HG02840 (cell line): ENCODE results near the gene ARHGAP1.
"Not testable (repeated sequence)": the region's sequence is repeated elsewhere in the genome, so short reads cannot be mapped to it uniquely, and the experiment has no call there.

Experiments
- ATAC-seq: cut with Tn5 transposase; IDR thresholded peaks from one replicate; pipeline ENCODE4 v1.9.1; 2021; ENCODE audit warnings: mild to moderate bottlenecking, moderate library complexity, moderate number of reproducible peaks; ENCODE audit not compliant: unreplicated experiment, low FRiP score

The ARHGAP1 gene

DNA sequence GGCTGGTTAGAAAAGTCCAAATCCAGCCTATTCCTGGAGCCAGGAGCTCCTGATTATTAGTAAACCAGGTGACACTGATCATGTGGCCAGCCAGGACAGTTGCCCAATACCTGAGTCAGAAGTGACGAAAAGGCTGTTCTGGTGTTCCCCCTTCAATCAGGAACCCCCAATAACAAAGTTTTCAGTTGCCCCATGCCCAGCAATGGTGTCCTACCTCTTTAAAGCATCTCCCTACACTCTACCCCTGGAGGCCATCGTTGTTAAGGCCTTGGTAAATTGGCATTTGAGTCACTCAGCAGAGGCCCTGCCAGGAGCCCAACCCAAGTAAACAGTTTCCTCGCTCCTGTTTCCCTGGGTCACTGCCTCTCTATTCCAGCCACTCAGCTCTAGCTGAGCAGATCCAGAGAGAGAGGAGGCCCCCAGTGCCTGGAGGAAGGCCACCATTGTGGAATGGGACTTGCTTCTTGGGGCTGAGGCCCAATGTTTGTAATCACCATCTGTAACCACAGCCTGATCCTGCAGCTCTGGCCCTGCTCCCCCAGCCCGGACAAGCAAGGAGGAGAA is 25.0 kb downstream of the ARHGAP1 start:
- ATAC-seq = no peak

DNA sequence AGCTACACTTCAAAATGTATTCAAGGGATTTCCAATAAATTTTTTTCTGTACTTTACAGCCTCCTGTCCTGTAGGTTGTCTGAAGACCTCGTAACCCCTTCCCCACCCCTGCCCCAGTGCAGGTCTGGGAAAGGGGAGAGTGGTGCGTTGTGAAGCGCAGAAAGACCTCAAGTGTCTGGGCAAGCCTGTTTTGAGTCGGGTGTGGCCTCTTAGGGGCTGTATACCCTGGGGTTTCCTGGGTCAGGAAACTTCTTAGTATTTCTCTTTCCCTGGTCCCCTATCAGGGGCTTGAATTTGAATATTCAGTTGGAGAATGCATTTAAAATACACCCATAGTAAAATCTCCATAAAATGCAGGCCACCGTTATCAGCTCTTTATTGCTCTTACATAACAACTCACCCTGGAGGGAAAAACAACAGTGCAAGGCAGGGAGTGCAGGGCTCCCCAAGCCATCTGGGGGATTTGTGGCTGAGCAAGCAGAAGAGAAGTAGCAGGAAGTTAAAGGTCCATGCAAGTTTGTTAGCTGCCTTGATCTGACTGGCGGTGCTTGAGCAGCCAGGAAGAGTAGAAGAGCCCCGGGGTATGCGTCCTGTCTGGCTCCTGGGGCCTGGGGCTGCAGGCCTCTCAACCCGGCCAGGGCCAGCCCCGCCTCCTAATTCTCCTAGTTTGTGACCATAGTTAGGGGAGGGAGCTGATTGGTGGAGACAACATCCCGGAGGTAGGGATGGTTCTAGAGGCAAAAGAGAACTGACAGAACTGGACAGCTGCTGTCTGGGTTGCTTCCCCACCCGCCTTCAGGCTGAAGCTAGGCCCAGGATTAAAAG is 25.7 kb downstream of the ARHGAP1 start:
- ATAC-seq = no peak

DNA sequence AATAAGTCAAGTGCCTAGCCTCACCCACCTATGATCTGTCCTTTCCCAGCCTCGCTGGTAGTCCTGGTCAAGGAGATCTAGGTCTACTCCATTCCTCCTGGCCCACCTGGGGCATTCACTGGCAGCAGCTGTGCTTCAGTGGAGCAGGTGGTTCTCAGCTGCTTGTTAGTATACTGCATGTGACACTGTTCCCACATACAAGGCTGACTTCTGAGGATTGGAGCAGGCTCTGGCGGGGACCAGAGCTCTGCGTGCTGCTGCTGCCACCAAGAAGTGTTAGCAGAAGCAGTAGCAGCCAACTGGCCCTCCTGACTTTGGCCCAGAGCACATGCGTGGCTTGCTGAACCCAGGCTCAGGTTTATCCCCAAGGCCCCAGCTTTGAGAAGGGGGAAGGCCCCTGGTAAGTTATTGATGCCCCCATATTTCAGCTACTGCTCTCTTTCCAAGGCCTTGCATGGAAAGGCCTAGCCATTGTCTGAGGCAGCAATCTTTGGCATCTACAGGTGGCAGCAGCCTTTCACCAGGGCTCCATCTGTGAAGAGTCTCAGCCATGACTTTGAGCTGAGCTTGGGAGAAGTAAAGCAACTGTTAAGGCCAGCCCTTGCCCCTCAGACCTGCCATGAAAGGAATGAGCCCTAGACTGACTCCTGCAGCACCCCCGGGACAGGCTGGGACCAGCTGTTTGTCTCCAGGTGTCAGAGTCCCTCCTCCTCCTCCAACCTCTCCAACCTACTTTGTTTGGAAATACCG is 26.5 kb downstream of the ARHGAP1 start:
- ATAC-seq = no peak

DNA sequence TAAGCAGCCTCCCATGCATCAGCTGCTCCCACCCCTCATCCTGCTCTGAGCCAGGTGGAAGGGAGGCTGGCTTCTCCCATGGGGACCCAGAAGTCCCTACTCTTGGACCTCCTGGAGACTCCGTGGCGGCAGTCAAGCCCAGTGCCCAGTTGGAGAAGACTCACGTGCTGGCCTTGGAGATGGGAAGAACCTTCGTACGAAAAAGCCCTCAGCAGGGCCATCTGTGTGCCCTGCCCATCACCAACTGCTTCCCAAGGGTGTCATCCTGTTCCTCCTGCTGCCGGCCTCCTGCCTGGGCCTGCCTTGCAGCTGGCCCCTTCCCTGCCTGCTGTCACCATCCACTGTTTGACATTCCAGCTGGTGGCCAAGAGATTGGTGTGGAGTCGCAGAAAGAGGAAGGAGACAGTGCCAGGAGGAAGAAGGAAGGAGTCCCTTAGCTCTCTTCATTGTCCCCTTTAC is 28.0 kb downstream of the ARHGAP1 start:
- ATAC-seq = no peak

DNA sequence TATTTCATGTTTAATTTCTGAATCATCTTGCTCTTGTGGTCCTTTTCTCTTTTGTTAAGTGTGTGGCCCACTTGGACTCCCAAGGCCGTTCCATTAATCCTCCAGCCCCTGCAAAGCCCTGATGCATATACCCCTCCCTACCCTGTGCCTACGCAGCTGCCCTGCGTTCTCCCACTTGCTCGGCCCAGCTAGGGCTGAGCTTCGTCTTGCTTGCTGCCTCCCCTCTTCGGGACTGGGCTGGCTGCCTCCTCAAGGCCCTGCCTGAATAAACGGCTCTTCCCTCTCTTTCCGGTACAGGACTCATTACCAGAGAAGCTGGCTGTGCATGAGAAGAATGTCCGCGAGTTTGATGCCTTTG is 28.5 kb downstream of the ARHGAP1 start:
- no peak for ATAC-seq

DNA sequence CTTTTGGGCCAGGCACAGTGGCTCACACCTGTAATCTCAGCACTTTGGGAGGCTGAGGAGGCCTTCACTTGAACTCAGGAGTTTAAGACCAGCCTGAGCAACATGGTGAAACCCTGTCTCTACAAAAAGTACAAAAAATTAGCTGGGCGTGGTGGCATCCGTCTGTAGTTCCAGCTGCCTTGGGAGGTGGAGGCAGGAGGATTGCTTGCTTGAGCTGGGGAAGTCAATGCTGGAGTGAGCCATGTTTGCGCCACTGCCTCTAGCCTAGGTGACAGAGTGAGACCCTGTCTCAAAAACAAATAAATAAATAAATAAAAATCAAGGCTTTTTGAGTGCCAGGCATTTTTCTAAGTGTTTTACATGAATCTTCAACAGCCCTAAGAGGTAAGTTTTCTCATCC is 29.9 kb downstream of the ARHGAP1 start:
- ATAC-seq = not testable (repeated sequence)

DNA sequence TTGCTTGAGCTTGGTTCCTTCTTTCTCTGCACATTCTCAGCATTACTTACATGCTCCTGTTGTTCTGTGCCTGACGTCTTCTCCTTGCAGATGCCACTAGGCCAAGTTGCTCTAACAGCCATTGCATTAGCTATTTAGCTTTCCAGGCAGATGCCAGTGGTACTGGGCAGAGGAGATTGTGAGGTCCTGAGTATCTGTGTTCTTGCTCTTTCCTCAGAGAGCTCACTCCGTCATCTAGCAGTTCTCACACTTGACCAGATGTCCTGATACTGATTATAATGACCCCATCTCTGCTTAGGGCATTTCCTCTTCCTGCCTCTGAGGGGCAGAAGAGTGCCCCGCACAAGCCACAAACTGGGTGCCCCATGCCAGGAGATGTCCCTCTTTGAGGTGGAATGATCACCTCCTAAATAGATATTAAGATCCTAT is 30.7 kb downstream of the ARHGAP1 start:
- ATAC-seq = no peak

DNA sequence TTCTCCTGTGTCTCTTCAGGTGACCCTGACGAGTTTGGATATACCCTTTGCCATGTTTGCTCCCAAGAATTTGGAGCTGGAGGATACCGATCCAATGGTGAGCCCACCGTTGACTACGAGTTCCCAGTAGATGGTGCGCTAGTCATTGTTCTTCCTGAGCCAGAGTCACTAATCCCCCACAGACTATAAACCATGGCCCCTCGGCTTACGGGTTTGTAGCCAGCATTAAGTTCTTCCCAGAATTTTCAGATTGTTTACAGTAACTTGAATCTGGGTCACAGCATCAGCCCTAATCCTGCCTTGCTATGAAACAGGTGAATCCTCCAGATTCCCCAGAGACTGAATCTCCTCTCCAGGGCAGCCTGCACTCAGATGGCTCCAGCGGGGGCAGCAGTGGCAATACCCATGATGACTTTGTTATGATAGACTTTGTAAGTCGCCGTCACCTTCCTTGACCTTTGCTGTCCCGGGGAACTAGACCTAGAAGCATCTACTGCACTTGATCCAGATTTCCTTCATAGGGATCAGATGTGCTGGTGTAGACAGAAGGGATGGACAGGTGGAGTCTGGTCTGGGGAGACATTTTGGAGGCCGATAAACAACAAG is 31.8 kb downstream of the ARHGAP1 start:
- ATAC-seq = no peak

DNA sequence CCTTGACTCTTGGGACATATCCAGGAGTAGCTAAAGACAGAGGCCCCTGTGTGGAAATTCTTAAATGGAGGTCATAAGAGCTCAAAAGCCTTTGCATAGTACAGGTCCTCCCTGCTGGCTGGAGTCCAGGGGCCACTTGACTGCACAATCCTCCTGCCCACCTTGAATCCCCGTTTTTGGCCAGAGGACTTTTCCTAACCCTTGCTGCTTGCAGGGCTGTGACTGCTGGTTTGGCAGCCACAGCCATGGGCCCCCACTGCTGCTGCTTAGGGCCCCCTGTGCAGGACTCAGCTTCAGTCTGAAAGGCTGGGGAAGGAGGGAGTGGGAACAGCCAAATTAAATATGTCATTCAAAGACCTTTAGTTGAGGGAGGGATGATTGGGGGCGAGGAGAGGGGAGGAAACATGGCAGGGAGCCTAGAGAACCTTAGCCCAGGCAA is 33.4 kb downstream of the ARHGAP1 start:
- ATAC-seq = no peak

DNA sequence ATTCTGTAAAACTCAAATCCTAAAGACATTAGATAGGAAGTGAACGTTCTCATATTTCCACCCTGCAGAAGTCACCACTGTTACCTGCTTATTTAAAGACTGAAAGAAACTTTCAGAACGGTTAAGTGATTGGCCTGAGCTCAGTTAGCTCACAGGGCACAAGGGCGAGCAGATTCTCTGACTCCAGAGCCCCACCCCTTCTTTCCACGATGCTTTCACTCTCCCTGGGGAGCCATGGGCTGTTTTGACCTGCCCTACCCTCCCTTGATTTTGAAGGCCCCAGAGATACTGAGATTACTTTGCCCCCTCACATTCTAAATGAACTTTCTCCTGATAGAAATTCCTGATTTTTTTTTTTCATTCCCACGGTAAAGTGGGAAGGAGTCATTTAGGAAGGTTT is 33.9 kb downstream of the ARHGAP1 start:
- no peak for ATAC-seq

DNA sequence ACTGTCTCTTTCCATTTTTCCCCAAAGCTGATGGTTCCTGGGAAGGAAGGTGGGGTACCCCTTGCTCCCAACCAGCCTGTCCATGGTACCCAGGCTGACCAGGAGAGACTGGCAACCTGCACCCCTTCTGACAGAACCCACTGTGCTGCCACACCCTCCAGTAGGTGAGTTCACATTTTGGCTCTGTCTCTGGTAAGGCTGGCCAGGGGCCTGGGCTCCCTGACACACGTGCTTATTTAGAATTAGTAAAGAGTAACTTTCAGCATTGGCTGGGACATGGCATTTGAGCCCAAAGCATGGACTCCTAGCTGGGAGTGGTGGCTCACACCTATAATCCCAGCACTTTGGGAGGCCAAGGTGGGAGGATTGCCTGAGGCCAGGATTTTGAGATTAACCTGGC is 35.1 kb downstream of the ARHGAP1 start:
- no peak for ATAC-seq

DNA sequence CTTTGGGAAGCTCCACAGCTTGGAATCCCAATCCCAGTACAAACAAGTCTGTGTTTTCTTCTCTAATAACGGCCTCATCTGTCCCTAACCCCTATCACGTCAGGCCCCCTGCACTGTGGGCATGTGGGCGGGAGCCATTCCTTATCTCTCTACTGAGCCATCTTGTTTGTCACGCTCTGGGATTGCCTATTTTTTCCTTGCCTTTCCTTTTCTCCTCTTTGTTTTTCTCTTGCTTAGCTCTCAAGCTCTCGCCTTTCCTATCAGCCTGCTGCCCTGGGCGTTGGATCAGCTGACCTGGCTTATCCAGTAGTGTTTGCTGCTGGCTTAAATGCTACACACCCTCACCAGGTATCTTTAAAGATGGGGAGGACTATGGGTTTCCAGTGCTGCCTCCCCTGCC is 35.8 kb downstream of the ARHGAP1 start:
- no peak for ATAC-seq

DNA sequence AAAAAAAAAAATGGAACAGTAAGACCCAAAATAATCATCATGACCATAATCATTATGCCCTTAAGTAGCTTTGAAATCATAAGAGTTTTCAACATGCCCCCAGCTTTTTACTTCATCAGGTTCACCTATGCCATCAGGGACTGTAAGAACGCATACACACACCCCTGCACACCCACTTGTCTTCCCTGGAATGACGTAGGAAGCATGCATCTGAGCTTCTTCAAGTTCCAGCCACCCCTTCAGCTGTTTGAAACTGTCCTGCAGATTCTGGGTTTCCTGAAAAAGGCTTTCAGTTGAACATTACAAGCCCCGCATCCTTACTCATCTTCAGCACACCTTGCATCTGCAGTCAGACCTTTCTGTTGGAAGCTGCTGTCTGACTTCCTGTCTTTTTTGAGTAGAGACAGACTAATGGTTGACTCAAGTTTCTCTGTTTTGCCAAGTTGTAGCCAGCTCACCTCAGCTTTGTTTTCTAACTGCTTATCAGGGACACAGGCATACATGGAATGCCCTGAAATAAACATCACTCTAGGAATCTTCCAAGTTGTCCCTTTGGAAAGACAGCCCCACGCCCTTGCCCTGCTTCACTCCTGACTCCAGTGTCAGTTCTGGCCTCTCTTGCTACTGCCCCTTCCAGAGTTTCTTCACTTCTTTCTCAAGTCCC is 37.0 kb downstream of the ARHGAP1 start:
- no peak for ATAC-seq

DNA sequence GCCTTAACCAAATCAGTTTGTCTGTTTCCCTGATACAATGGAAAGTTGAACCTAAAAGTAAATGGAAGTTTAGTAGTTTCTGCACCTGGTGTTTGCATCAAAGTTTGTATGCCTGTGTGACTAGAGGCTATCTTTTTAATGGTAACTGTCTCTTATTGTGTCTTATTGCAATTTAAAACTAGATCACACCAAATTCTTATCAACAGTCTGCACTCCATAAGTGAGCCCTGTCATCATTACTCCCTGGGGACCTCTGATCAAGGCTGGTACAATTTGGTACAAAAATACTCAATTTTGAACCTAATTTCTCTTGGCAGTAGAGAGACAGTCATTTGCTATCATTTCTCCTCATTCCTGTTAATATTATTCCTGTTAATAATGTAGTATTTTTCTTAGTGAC is 38.1 kb downstream of the ARHGAP1 start:
- no peak for ATAC-seq

DNA sequence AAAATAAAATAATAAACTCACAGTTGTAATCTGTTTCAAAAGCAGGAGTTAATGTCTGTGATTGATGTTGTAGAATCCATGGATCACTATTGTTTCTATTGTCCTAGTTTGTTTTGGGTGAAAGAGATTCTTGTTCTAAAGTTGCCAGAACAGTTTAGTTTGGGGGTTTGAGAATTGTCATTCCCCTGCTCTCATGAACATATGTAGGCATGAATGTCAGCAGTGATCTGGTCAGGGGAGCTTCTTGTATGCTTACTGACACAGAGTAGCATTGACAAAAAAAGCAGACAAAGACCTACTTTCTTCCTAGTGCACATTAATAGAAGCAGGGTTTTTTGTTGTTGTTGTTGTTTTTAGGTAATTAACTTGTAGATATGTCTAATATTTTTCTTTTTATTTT is 38.6 kb downstream of the ARHGAP1 start:
- ATAC-seq = no peak

DNA sequence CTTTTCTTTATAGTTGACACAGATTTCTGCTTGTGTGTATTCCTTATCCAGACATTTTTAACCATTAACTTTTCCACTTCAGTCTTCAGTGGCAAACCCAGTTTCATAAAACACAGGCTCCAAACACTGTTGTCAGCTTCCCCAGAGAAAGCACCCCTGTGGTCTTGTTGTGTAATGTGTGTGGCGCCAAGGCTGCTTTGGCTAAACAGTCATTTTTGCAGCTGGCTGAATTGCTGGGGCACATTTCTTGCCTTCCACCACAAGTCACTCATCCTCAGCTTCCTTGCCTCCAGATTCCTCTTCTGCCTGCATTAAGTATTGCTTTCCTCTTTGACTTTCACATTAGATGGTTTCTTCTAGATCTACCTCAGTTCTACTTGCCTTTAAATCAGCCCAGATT is 40.5 kb downstream of the ARHGAP1 start:
- ATAC-seq = no peak

DNA sequence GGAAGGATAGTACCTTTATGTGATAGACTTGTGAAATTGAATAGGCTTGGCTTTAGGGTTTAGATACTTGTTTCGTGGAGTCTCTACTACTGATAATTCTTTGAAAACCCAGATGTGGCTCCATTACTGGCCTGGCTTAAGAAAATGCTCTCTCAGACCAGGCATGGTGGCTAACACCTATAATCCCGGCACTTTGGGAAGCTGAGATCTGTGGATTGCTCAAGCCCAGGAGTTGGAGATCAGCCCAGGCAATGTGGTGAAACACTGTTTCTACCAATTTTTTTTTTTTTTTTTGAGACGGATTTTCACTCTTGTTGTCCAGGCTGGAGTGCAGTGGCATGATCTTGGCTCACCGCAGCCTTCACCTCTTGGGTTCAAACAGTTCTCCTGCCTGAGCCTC is 42.2 kb downstream of the ARHGAP1 start:
- no peak for ATAC-seq

DNA sequence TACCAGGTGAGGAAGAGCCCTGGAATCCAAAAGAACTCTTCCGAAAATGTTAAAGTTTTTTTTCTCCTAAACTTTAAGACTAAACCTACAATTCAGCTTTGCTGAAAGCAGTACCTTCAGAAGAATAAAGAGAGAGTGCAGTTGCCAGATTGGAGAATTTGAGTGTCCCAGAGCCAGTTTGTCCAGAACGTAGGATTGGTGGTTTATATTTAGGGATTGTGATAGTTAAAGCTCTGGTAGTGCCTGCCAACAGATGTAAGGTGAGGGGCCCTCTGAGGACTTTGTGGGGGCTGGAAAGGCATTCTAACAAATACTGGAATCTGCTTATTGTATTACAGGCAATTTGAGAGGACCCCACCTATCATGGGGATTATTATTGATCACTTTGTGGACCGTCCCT is 43.2 kb downstream of the ARHGAP1 start:
- no peak for ATAC-seq

DNA sequence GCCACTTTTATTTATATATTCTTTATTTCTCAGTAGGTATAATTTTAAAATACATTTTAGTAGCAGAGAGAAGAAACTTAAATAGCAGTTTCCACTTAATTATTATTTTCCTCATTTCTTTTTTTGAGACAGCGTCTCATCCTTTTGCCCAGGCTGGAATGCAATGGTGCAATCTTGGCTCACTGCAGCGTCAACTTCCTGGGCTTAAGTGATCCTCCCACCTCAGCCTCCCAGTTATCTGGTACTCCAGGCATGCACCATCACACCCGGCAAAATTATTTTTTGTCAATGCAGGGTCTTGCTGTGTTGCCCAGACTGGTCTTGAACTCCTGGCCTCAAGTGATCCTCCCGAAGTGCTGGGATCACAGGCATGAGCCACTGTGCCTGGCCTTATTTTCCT is 44.8 kb downstream of the ARHGAP1 start:
- no peak for ATAC-seq

DNA sequence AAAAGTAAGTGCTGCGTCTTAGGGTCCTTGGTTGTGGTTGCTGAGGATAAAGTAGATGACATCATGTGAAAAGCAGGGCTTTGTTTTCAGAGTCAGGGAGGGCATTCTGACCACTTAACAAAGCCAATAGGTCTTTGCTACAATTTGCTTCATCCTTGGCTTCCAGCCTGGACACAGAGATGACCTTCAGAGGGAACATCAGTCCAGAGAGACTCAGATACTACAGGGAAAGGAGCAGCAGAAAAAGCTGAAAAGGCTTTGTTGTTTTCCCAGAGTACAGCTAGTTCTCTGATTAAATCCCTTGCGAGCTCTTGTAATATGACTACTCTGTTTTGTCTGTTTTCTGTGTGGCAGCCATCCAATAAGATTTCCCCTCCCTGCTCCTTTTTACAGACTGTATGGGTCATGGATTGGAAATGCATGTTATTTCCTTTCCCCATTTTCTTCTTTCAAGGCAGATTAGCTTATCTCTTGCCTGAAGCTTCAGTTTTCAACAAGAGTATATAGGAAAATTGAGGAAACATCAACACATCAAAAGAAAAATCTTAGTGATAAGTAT is 51.2 kb downstream of the ARHGAP1 start:
- no peak for ATAC-seq
